SU-DHL-6 (cell line): ENCODE data around the gene IRF9.

Experiments
- H2AFZ ChIP-seq: fragments of 200-600 bp; sonication (generic); 2 replicates; pipeline ENCODE4 v1.6.1; 2014; ENCODE audit warnings: low read depth, mild to moderate bottlenecking, moderate library complexity, mixed read lengths, antibody characterized with exemption, low read length; ENCODE audit not compliant: severe bottlenecking
- H3F3A ChIP-seq: fragments of 200-600 bp; shearing (Covaris generic); 2 replicates; pipeline ENCODE4 v1.6.0; 2016; ENCODE audit warnings: antibody characterized with exemption, mild to moderate bottlenecking; ENCODE audit not compliant: insufficient read depth
- H3K27ac ChIP-seq: fragments of 200-600 bp; sonication (generic); 2 replicates; pipeline ENCODE4 v1.5.1; 2016; ENCODE audit warnings: low read depth, mild to moderate bottlenecking, low read length, moderate library complexity, mixed read lengths
- H3K27me3 ChIP-seq: fragments of 200-600 bp; sonication (generic), shearing (Covaris generic); 2 replicates; pipeline ENCODE4 v1.6.0; 2014; ENCODE audit warnings: mild to moderate bottlenecking, low read length
- H3K36me3 ChIP-seq: fragments of 200-600 bp; sonication (generic); 2 replicates; pipeline ENCODE4 v1.6.1; 2014; ENCODE audit warnings: mild to moderate bottlenecking, low read length, mixed read lengths
- H3K4me2 ChIP-seq: fragments of 300-600, 200-600 bp; shearing (Covaris generic), sonication (generic); 2 replicates; pipeline ENCODE4 v1.6.0; 2014; ENCODE audit warnings: low read length, low read depth, mild to moderate bottlenecking; ENCODE audit not compliant: poor library complexity, severe bottlenecking
- H3K4me3 ChIP-seq: fragments of 200-600 bp; sonication (generic); 2 replicates; pipeline ENCODE4 v1.5.1; 2014; ENCODE audit warnings: antibody characterized with exemption, low read length, mild to moderate bottlenecking, mixed read lengths; ENCODE audit not compliant: insufficient read depth, poor library complexity, severe bottlenecking
- H3K79me2 ChIP-seq: fragments of 200-600 bp; sonication (generic); 2 replicates; pipeline ENCODE4 v1.6.1; 2014; ENCODE audit warnings: mild to moderate bottlenecking, low read length, moderate library complexity; ENCODE audit not compliant: insufficient read depth
- H3K9ac ChIP-seq: fragments of 200-600 bp; sonication (generic); 2 replicates; pipeline ENCODE4 v1.7.0; 2014; ENCODE audit warnings: mild to moderate bottlenecking, low read length
- H3K9me2 ChIP-seq: fragments of 200-600 bp; sonication (generic); replicated peaks from 2 replicates; pipeline ENCODE4 v1.6.1; 2014; ENCODE audit warnings: low read length; ENCODE audit not compliant: insufficient read depth
- H3K9me3 ChIP-seq: fragments of 200-600 bp; sonication (generic); 2 replicates; pipeline ENCODE4 v1.6.1; 2014; ENCODE audit warnings: low read length, mixed read lengths; ENCODE audit not compliant: insufficient read depth
- H4K20me1 ChIP-seq: fragments of 200-600 bp; sonication (generic); 2 replicates; pipeline ENCODE4 v1.6.1; 2014; ENCODE audit warnings: low read depth, mild to moderate bottlenecking, antibody characterized with exemption, low read length, moderate library complexity, mixed read lengths
- CTCF ChIP-seq: fragments of 200-600 bp; sonication (generic); IDR thresholded peaks from one replicate; pipeline ENCODE4 v1.5.1; 2017; ENCODE audit warnings: antibody characterized with exemption, mild to moderate bottlenecking, low read length, moderate library complexity; ENCODE audit not compliant: insufficient read depth, poor library complexity, severe bottlenecking
- EZH2phosphoT487 ChIP-seq: fragments of 200-600 bp; sonication (generic), shearing (Covaris generic); conservative IDR thresholded peaks from 2 replicates; pipeline ENCODE4 v1.6.1; 2018; ENCODE audit warnings: mild to moderate bottlenecking, antibody characterized with exemption, low read length, moderate library complexity, mixed read lengths

IRF9 gene

GRCh38 chr14:24117179-24117578 lies 43.9 kb upstream of the IRF9 start:
- H3K9me3 ChIP-seq = no peaks in the 10 kb centered on the region
- H4K20me1 ChIP-seq = no peaks in the 10 kb centered on the region
- H3K4me3 ChIP-seq = no peak overlapping the region
- peaks cover 16% of the 10 kb centered on the region for H3K79me2 ChIP-seq
- H3K9ac ChIP-seq = no peak overlapping the region
- no peaks in the 10 kb centered on the region for H3K27me3 ChIP-seq
- H2AFZ ChIP-seq = no peak overlapping the region
- TF ChIP-seq CTCF (no peak), EZH2phosphoT487 (no peak)
- no peaks in the 10 kb centered on the region for H3K36me3 ChIP-seq
- no peak overlapping the region for H3K27ac ChIP-seq
- no peak overlapping the region for H3K4me2 ChIP-seq
- no peaks in the 10 kb centered on the region for H3F3A ChIP-seq
- no peaks in the 10 kb centered on the region for H3K9me2 ChIP-seq

GRCh38 chr14:24119691-24120090 lies 41.4 kb upstream of the IRF9 start:
- no peaks in the 10 kb centered on the region for H3K9me3 ChIP-seq
- peaks cover 16% of the 10 kb centered on the region for H3K79me2 ChIP-seq
- H3K4me3 ChIP-seq = no peak overlapping the region
- no peak overlapping the region for H3K4me2 ChIP-seq
- no peaks in the 10 kb centered on the region for H3K27me3 ChIP-seq
- H3F3A ChIP-seq = no peaks in the 10 kb centered on the region
- no peaks in the 10 kb centered on the region for H3K36me3 ChIP-seq
- no peaks in the 10 kb centered on the region for H4K20me1 ChIP-seq
- TF ChIP-seq EZH2phosphoT487 (no peak), CTCF (no peak)
- no peak overlapping the region for H3K9ac ChIP-seq
- no peak overlapping the region for H2AFZ ChIP-seq
- no peak overlapping the region for H3K27ac ChIP-seq
- H3K9me2 ChIP-seq = no peaks in the 10 kb centered on the region

- H3K79me2 ChIP-seq = peaks cover 6% of the 10 kb centered on the region
- H3F3A ChIP-seq = no peaks in the 10 kb centered on the region
- no peaks in the 10 kb centered on the region for H3K9me3 ChIP-seq
- no peaks in the 10 kb centered on the region for H4K20me1 ChIP-seq
- no peak overlapping the region for H3K9ac ChIP-seq
- TF ChIP-seq EZH2phosphoT487 = no peak
- TF ChIP-seq CTCF = no peak
- H3K36me3 ChIP-seq = no peaks in the 10 kb centered on the region
- no peaks in the 10 kb centered on the region for H3K27me3 ChIP-seq
- no peak overlapping the region for H3K27ac ChIP-seq
- H3K9me2 ChIP-seq = no peaks in the 10 kb centered on the region
- no peak overlapping the region for H3K4me3 ChIP-seq
- no peak overlapping the region for H3K4me2 ChIP-seq
- no peak overlapping the region for H2AFZ ChIP-seq
These were observed 39.9 kb upstream of the IRF9 start for GRCh38 chr14:24121210-24121609.
